RWPE2 (cell line): ENCODE data around the gene GHRHR.

Source experiments
- ATAC-seq: fragments of 200-7000 bp; cut with Tn5 transposase; 3 replicates; pipeline ENCODE4 v1.9.1; 2021; ENCODE audit warnings: low read depth
- DNase-seq: peaks from one replicate; pipeline ENCODE4 v3.0.0-alpha.2; 2020; ENCODE audit warnings: low spot score
- H3K27ac ChIP-seq: fragments of 450-650 bp; 2 replicates; pipeline ENCODE4 v1.5.1; 2017; ENCODE audit warnings: mild to moderate bottlenecking; ENCODE audit not compliant: poor library complexity, severe bottlenecking
- H3K27me3 ChIP-seq: fragments of 250-450 bp; sonication (Bioruptor Pico); 2 replicates; pipeline ENCODE4 v1.5.1; 2021; ENCODE audit warnings: mild to moderate bottlenecking, moderate library complexity; ENCODE audit not compliant: insufficient read depth, poor library complexity, severe bottlenecking
- H3K36me3 ChIP-seq: fragments of 250-450 bp; sonication (Bioruptor Pico); 2 replicates; pipeline ENCODE4 v1.5.1; 2020; ENCODE audit warnings: low read depth, mild to moderate bottlenecking, moderate library complexity
- H3K4me1 ChIP-seq: fragments of 250-450 bp; sonication (Bioruptor Pico); 2 replicates; pipeline ENCODE4 v1.5.1; 2021; ENCODE audit warnings: mild to moderate bottlenecking, moderate library complexity; ENCODE audit not compliant: insufficient read depth, poor library complexity, severe bottlenecking
- H3K4me3 ChIP-seq: fragments of 250-450 bp; sonication (Bioruptor Pico); 2 replicates; pipeline ENCODE4 v1.5.1; 2021; ENCODE audit warnings: mild to moderate bottlenecking, moderate library complexity; ENCODE audit not compliant: severe bottlenecking
- H3K9me3 ChIP-seq: fragments of 250-450 bp; sonication (Bioruptor Pico); 2 replicates; pipeline ENCODE4 v1.5.1; 2021; ENCODE audit warnings: mild to moderate bottlenecking, moderate library complexity; ENCODE audit not compliant: severe bottlenecking
- TF ChIP-seq, protein P1 (sequence below): fragments of 450-650 bp; IDR thresholded peaks from one replicate; pipeline ENCODE4 v1.5.1; 2017; ENCODE audit warnings: mild to moderate bottlenecking, moderate library complexity; ENCODE audit not compliant: poor library complexity, severe bottlenecking

GHRHR gene

GRCh38 chr7:30969604-30969970 is 5.8 kb downstream of the GHRHR start:
- no peaks in the 10 kb centered on the region for H3K9me3 ChIP-seq
- no peaks in the 10 kb centered on the region for H3K27me3 ChIP-seq
- TF ChIP-seq, protein P1, sequence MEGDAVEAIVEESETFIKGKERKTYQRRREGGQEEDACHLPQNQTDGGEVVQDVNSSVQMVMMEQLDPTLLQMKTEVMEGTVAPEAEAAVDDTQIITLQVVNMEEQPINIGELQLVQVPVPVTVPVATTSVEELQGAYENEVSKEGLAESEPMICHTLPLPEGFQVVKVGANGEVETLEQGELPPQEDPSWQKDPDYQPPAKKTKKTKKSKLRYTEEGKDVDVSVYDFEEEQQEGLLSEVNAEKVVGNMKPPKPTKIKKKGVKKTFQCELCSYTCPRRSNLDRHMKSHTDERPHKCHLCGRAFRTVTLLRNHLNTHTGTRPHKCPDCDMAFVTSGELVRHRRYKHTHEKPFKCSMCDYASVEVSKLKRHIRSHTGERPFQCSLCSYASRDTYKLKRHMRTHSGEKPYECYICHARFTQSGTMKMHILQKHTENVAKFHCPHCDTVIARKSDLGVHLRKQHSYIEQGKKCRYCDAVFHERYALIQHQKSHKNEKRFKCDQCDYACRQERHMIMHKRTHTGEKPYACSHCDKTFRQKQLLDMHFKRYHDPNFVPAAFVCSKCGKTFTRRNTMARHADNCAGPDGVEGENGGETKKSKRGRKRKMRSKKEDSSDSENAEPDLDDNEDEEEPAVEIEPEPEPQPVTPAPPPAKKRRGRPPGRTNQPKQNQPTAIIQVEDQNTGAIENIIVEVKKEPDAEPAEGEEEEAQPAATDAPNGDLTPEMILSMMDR = no peak
- H3K27ac ChIP-seq = no peak overlapping the region
- DNase-seq = no peak
- H3K36me3 ChIP-seq = no peaks in the 10 kb centered on the region
- H3K4me3 ChIP-seq = no peak overlapping the region
- no peaks in the 10 kb centered on the region for H3K4me1 ChIP-seq
- ATAC-seq = no peak

GRCh38 chr7:30970074-30970473 is 6.3 kb downstream of the GHRHR start:
- TF ChIP-seq, protein P1 = no peak
- Histone ChIP-seq H3K9me3 (no peaks in the 10 kb centered on the region), H3K27ac (no peak overlapping the region), H3K27me3 (no peaks in the 10 kb centered on the region), H3K36me3 (no peaks in the 10 kb centered on the region), H3K4me3 (no peak overlapping the region), H3K4me1 (no peaks in the 10 kb centered on the region)
- ATAC-seq (no peak), DNase-seq (no peak)

DNA sequence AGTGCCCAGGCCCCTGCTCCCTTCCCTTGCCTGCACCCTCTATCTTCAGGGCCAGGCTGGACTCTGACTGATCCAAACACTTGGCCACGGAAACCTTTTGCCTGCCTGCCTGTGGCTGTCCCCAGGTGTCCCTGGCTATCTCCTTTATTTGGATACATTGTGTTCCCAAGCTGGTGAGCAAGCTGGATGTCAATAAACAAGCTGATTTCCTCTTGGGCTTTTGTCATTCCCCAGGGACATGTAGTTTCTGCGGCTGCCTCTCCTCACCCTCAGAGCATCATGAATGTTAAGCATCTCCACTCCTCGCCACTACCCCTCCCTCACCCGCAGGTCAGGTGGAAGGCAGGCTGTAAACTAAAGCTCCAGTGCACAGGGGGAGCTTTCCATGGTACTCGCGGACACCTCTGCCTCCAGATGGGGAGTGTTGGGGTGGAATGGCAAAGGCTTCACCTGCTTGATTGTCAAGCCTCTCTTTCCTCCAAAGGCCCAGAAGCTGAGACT is 6.9 kb downstream of the GHRHR start:
- TF ChIP-seq, protein P1 = no peak
- Histone ChIP-seq H3K4me1 (no peaks in the 10 kb centered on the region), H3K36me3 (no peaks in the 10 kb centered on the region), H3K9me3 (no peaks in the 10 kb centered on the region), H3K4me3 (no peak overlapping the region), H3K27me3 (no peaks in the 10 kb centered on the region), H3K27ac (no peak overlapping the region)
- no peak for ATAC-seq
- DNase-seq = no peak

DNA sequence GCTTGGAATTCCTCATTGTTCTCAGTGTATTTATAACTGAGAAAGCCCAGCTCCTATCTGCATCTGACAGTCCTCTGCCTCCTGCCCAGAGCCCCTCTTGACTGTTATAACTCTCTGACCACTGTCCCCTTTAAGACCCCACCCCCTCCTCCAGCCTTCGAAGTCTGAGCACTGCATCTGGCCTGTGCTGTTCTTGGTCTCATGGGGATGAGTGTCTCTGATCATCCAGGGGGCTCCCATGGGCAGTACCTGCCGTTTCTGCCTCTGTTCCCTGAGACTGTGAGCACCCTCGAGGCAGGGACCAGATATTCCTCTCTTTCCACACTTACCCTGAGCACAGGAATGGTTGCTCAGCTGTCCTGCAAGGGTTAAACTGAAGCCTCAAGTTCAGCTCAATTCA is 7.7 kb downstream of the GHRHR start:
- no peak overlapping the region for H3K4me3 ChIP-seq
- H3K27me3 ChIP-seq = no peaks in the 10 kb centered on the region
- no peaks in the 10 kb centered on the region for H3K4me1 ChIP-seq
- DNase-seq = no peak
- no peaks in the 10 kb centered on the region for H3K36me3 ChIP-seq
- H3K9me3 ChIP-seq = no peaks in the 10 kb centered on the region
- no peak for ATAC-seq
- TF ChIP-seq, protein P1 = no peak
- H3K27ac ChIP-seq = no peak overlapping the region

GRCh38 chr7:30971840-30972563 is 8.2 kb downstream of the GHRHR start:
- Histone ChIP-seq H3K27me3 (no peaks in the 10 kb centered on the region), H3K36me3 (no peaks in the 10 kb centered on the region), H3K4me1 (no peaks in the 10 kb centered on the region), H3K27ac (no peak overlapping the region), H3K4me3 (no peak overlapping the region), H3K9me3 (no peaks in the 10 kb centered on the region)
- TF ChIP-seq, protein P1 = no peak
- ATAC-seq (no peak), DNase-seq (no peak)
